ELR (cell line): ENCODE measurements around the gene OR3A2.
A peak's percentile ranks its signal among the peaks of the same experiment; 100 is the strongest.
"Not testable (repeated sequence)": the region's sequence is repeated elsewhere in the genome, so short reads cannot be mapped to it uniquely, and the experiment has no call there.

Experiments
- DNase-seq: peaks from one replicate; pipeline ENCODE4 v3.0.0-alpha.2; 2015; ENCODE audit warnings: low read depth

OR3A2 gene

DNA sequence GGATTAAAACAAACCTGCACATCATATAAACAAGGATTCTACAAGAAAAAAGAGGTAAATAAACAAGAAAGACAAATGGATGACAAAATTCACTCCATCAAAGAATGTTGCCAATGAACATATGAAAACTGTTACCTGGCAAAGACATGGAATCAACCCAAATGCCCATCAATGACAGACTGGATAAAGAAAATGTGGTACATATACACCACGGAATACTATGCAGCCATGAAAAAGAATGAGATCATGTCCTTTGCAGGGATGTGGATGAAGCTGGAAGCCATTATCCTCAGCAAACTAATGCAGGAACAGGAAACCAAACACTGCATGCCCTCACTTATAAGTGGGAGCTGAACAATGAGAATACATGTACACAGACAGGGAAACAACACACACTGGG is 92.6 kb downstream of the OR3A2 start:
- not testable (repeated sequence) for DNase-seq

DNA sequence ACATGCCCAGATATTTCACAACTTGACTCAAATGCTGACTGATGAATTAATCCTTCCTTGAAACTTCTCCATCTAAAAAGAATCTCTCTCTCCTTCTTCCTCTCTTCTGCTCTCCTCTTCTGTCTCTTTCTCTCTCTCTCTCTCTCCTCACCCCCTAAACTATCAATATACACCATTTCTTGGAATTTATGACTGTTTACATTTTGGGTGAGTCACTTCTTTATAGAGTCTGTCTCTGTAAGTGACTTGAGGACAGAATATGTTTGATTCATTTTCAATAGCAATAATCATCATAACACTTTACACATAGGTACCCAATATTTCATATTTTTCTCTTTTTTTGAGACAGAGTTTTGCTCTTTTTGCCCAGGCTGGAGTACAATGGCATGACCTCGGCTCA is 103.2 kb downstream of the OR3A2 start:
- DNase-seq: peak; percentile 1

DNA sequence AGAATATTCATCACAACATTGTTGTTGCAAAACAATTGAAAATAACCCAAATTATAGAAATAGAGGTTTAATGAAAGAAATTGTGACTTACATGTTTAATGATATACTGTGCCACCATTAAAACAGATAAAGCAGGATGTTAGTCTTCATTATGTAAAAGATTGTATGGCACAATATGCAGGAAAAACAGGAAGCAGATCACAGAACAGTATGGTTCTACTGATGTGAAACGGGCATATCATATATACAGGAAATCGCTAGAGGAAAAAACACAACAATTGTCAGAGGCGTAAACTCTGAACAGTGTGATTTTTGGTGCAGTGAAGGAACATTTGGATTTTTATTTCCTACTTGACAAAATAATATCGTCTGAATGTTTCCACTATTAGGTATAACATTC is 110.0 kb downstream of the OR3A2 start:
- DNase-seq: no peak

DNA sequence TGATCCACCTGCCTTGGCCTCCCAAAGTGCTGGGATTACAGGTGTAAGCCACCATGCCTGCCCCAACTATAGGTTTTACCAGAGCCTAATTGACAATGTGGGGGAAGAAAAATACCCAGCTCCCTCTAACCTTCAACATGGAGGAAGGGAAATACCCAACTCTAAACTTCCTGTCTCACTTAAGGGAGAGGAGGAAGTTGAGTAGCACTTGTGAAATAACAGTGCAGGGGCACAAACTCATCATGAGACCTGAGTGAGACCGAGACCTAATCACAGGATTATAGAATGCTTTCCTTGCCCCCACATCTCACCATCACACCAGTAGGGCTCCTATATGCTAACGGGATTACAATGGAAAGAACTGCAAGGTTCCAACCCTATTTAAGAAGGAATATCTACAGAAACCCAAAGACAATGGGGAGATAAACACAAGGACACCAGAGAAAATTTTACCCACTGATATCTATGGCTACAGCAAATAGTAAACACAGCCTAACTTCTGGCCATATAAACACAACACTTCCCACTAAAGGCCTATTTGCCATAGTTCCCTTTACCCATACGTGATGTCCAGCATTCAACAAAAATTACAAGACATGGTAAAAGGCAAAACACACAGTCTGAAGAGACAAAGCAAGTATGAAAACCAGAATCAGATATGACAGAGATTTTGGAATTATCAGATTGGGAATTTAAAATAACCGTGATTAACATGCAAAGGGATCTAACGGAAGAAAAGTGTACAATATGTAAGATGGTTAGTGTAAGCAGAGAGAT is 114.8 kb downstream of the OR3A2 start:
- no peak for DNase-seq

DNA sequence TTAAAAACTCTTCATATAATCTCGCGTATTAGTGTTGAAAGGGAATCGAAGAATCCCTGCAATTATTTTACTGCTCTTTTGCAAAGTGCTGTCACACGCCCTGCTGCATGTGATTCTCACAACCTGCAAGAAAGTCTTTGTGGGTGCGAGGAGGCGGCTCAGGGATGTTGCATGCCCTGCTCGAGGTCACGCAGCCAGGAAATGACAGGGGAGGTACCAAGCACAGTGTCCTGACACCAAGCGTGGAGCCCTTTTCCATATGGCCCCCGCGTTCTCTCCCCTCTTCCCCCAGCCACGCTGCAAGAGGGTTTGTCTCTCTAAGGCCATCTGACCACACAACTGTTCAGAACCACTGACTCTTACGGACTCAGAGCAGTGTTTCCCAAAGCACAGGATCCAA is 125.5 kb downstream of the OR3A2 start:
- no peak for DNase-seq

DNA sequence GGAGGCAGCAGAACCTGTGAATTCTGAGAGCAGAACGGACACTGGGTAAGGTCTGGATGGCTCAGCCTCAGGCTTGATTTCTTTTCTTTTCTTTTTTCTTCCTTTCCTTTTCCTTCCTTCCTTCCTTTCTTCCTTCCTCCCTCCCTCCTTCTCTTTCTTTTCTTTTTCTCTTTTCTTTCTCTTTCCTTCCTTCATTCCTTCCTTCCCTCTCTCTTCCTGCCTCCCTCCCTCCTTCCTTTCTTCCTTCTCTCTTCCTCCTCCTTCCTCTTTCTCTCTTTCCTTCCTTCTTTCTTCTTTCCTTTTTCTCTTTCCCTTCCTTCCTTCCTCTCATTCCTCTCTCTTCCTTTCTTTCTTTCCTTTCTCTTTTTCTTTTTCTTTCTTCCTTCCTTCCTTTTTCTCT is 125.9 kb downstream of the OR3A2 start:
- DNase-seq: no peak

DNA sequence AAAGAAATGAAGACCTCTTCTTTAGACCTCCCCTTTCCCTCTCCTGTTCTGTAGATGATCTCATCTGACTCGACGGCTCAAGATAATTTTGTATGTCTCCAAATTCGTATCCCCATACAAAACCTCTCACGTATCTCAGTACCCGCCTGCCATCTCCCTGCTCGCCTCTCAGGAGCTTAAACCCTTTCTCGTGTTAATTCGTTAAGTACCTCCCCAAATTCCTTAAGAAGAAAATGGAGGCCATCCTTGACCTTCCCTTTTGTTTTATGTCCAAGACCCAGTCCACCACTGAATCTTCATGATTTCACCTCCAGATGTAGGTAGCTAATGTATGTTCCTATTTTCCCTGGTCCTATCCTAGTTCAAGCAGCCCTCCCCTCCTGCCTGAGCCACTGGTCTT is 129.5 kb downstream of the OR3A2 start:
- no peak for DNase-seq

DNA sequence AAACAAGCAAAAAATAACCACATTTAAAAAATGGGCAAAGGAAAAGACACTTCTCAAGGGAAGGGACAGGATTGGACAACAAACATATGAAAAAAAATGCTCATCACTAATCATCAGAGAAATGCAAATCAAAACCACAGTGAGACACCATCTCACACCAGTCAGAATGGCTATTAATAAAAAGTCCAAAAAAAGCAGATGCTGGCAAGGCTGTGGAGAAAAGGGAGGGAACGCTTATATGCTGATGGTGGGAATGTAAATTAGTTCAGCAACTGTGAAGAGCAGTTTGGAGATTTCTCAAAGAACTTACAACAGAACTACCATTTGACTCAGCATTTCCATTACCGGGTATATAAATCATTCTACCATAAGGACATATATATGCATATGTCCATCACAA is 137.1 kb downstream of the OR3A2 start:
- DNase-seq: not testable (repeated sequence)

DNA sequence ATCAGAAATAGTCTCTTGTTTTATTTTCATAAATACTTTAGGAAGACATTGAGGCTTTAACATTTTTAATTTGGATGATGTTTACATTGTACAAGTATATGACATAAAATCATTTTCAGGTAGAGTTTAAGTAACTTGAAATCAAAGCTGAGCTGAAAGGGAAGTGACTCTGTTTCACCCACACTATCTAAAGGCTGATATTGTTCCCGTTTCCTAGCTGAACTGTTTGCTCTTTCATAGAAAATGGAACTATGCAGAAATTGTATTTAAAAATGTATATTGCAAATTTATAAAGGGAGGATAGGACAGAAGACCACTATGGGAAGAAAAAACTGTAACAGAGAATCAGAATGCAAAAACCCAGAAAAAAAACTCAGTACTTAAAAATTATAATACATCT is 141.3 kb downstream of the OR3A2 start:
- not testable (repeated sequence) for DNase-seq

DNA sequence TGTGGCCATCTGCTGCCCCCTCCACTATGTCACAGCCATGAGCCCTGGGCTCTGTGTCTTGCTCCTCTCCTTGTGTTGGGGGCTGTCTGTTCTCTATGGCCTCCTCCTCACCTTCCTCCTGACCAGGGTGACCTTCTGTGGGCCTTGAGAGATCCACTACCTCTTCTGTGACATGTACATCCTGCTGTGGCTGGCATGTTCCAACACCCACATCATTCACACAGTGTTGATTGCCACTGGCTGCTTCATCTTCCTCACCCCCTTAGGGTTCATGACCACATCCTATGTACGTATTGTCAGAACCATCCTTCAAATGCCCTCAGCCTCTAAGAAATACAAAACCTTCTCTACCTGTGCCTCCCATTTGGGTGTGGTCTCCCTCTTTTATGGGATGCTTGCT is 145.1 kb downstream of the OR3A2 start:
- DNase-seq: not testable (repeated sequence)

DNA sequence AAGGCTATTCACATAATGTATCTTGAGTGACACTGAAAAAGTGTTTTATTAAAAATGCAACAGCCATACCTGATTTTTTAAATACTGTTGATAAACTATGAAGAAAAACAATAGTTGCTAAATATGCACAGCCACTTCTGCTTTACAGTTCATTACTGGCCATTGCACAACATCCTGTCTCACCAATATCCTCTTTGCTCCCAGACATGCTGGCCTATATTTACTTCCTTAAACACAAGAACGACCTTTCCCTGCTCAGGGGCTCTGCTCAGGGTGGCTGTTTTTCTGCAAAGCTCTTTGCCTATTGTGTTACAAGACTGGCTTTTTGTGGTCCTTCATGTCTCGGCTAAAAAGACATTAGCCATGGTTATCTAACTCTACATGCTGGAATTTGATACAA is 147.4 kb downstream of the OR3A2 start:
- DNase-seq: not testable (repeated sequence)

DNA sequence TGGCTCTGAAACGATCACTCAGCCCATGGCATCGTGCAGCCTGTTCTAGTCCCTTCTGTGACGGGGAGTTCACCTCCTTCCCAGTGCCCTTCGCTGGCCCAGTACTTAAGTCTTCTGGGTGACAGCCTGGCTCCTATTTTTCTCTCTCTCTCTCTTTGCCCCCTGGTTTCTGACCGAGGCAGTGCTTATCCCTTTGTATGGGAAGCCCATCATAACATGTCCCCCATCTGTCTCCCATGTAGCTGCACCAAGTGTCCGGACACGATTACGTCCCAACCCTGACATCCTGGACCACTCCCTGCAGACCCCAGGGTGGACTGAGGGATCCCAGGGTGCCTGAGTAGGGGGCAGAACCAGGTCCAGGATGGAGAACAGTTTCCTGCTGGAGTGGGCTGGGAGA is 153.8 kb downstream of the OR3A2 start:
- not testable (repeated sequence) for DNase-seq
